Endothelial cell of umbilical vein (primary cell): Measurements from ENCODE around the gene OVCH2. TPM values are rescaled to one million over a fixed set of nuclear protein-coding genes. Genes with fewer than 3 reads are reported as not detected.
"Not testable (repeated sequence)": the region's sequence is repeated elsewhere in the genome, so short reads cannot be mapped to it uniquely, and the experiment has no call there.

Experiments used
- BruUV-seq: library from RNA; stranded (reverse); fragments of 400-500 nt; replicated peaks from 2 replicates; lab custom pipeline; 2021; lab: Mats Ljungman, UMichigan
- CTCF ChIA-PET: fragments of 300-600, 350-600 bp; sonication (Branson Sonifier 250); formaldehyde crosslinking; loops from one replicate; lab custom pipeline; 2021; ENCODE audit warnings: antibody characterized with exemption, inconsistent platforms; lab: Charles Lee
- POLR2A ChIA-PET: fragments of 300-600, 350-600 bp; sonication (Branson Sonifier 250); formaldehyde crosslinking; loops from one replicate; lab custom pipeline; 2021; ENCODE audit warnings: antibody characterized with exemption, inconsistent platforms; lab: Charles Lee
- DNase-seq: peaks from one replicate; pipeline ENCODE4 v3.0.0-alpha.2; 2011; ENCODE audit warnings: low read depth, low spot score
- FAIRE-seq: peaks from 2 replicates; lab custom pipeline; 2011; peaks lifted over from hg19 to GRCh38; lab: Jason Lieb, UNC
- H2AFZ ChIP-seq: 2 replicates; pipeline ENCODE4 v1.6.0; 2012; ENCODE audit warnings: low read depth, low read length, control low read depth, inconsistent platforms
- H3K27ac ChIP-seq: 2 replicates; pipeline ENCODE4 v1.5.1; 2011; ENCODE audit warnings: low read depth, mild to moderate bottlenecking, control low read depth, low read length, moderate library complexity; ENCODE audit not compliant: insufficient read depth
- H3K27me3 ChIP-seq, 2 experiments: 2 replicates each; pipeline versions ENCODE4 v1.6.0 to v1.6.1; 2011; ENCODE audit warnings: low read length in 2 of 2, mixed read lengths in 1 of 2; ENCODE audit not compliant: control insufficient read depth in 2 of 2, insufficient read depth in 2 of 2
- H3K36me3 ChIP-seq, 2 experiments: 2 replicates in 1 of 2; 3 replicates in 1 of 2; pipeline ENCODE4 v1.5.1; 2011; ENCODE audit warnings: low read length in 2 of 2, mild to moderate bottlenecking in 1 of 2, moderate library complexity in 1 of 2; ENCODE audit not compliant: control insufficient read depth in 2 of 2, insufficient read depth in 2 of 2; ENCODE audit errors: extremely low read depth in 1 of 2
- H3K4me1 ChIP-seq: 3 replicates; pipeline ENCODE4 v1.5.1; 2011; ENCODE audit warnings: mild to moderate bottlenecking, low read length; ENCODE audit not compliant: control insufficient read depth, insufficient read depth; ENCODE audit errors: extremely low read depth
- H3K4me2 ChIP-seq: 2 replicates; pipeline ENCODE4 v1.6.1; 2011; ENCODE audit warnings: low read length, control low read depth, mixed read lengths; ENCODE audit not compliant: insufficient read depth
- H3K4me3 ChIP-seq, 3 experiments: fragments of 200-600 bp in 1 of 3; sonication (generic), shearing (Covaris generic) in 1 of 3; replicated peaks in 1 of 3; 2 replicates each; pipeline ENCODE4 v1.5.1; 2011 to 2016; ENCODE audit warnings: control low read depth in 3 of 3, low read length in 3 of 3, mild to moderate bottlenecking in 2 of 3, inconsistent platforms in 1 of 3, low read depth in 1 of 3, moderate library complexity in 1 of 3; ENCODE audit not compliant: insufficient read depth in 1 of 3
- H3K79me2 ChIP-seq: 2 replicates; pipeline ENCODE4 v1.6.0; 2012; ENCODE audit warnings: low read length, inconsistent platforms; ENCODE audit not compliant: control insufficient read depth, insufficient read depth
- H3K9ac ChIP-seq: replicated peaks from 2 replicates; pipeline ENCODE3; 2011; ENCODE audit warnings: low read length, control low read depth; ENCODE audit not compliant: insufficient read depth; ENCODE audit errors: extremely low read depth
- H3K9me1 ChIP-seq: replicated peaks from 3 replicates; pipeline ENCODE4 v1.6.0; 2011; ENCODE audit warnings: mild to moderate bottlenecking, low read length; ENCODE audit not compliant: control insufficient read depth, insufficient read depth; ENCODE audit errors: extremely low read depth
- H3K9me3 ChIP-seq: replicated peaks from 2 replicates; pipeline ENCODE4 v1.5.1; 2012; ENCODE audit warnings: low read length, inconsistent platforms; ENCODE audit not compliant: control insufficient read depth, insufficient read depth
- H4K20me1 ChIP-seq: replicated peaks from 2 replicates; pipeline ENCODE3; 2011; ENCODE audit warnings: mild to moderate bottlenecking, low read length; ENCODE audit not compliant: control insufficient read depth, insufficient read depth; ENCODE audit errors: extremely low read depth
- EZH2 ChIP-seq: IDR thresholded peaks from 2 replicates; pipeline ENCODE4 v1.6.1; 2012; ENCODE audit warnings: borderline replicate concordance, low read depth, mild to moderate bottlenecking, moderate library complexity, low read length, inconsistent platforms; ENCODE audit not compliant: severe bottlenecking
- FOS ChIP-seq: IDR thresholded peaks from 2 replicates; pipeline ENCODE4 v1.6.1; 2011; ENCODE audit warnings: mild to moderate bottlenecking, low read length, moderate library complexity, borderline replicate concordance; ENCODE audit not compliant: insufficient read depth
- GATA2 ChIP-seq: IDR thresholded peaks from 2 replicates; pipeline ENCODE4 v1.7.0; 2011; ENCODE audit warnings: low read depth, mild to moderate bottlenecking, moderate library complexity, mixed read lengths, low read length; ENCODE audit not compliant: insufficient read length, insufficient read depth
- JUN ChIP-seq: IDR thresholded peaks from 2 replicates; pipeline ENCODE4 v1.6.1; 2011; ENCODE audit warnings: borderline replicate concordance, low read depth; ENCODE audit not compliant: insufficient read length, insufficient read depth
- MYC ChIP-seq: IDR thresholded peaks from one replicate; pipeline ENCODE4 v1.6.1; 2011; ENCODE audit warnings: mild to moderate bottlenecking, low read depth, low read length
- POLR2A ChIP-seq: IDR thresholded peaks from 2 replicates; pipeline ENCODE4 v1.6.1; 2012; ENCODE audit warnings: low read depth, mild to moderate bottlenecking, control low read depth, low read length
- POLR2AphosphoS5 ChIP-seq: IDR thresholded peaks from 2 replicates; pipeline ENCODE4 v1.6.1; 2012; ENCODE audit warnings: low read depth, mild to moderate bottlenecking, control low read depth, low read length, moderate library complexity; ENCODE audit not compliant: insufficient read depth
- dilution Hi-C: fragments of 300-500 bp; cut with MboI; formaldehyde crosslinking; loops from one replicate; pipeline ENCODE4 v1.15.0; 2019; ENCODE audit warnings: low sequenced_read_pairs; ENCODE audit not compliant: extremely low pct_ligation_motif_present
- intact Hi-C: fragments of 100-400 bp; cut with micrococcal nuclease; formaldehyde crosslinking; loops from one replicate; pipeline ENCODE4 v1.10.0; 2022
- polyA plus RNA-seq, 4 experiments: library from polyadenylated mRNA; depleted of rRNA in 3 of 4; stranded (reverse) in 3 of 4; unstranded in 1 of 4; fragments of >200 nt; gene quantifications; 2 replicates each; pipeline versions ENCODE4 v1.2.1 to v1.2.3, GENCODE V29; 2011 to 2012; ENCODE audit warnings: missing spikeins in 1 of 4
- total RNA-seq: library from RNA; stranded (reverse); gene quantifications from 2 replicates; pipeline ENCODE4 v1.2.3, GENCODE V29; 2021
- TF ChIP-seq, protein P1 (sequence below): IDR thresholded peaks from 2 replicates; pipeline ENCODE4 v1.6.1; 2011; ENCODE audit not compliant: insufficient read depth, insufficient read length
- TF ChIP-seq, protein P2 (sequence below), 2 donors: IDR thresholded peaks; 1 replicate in 1 of 2; 2 replicates in 1 of 2; pipeline ENCODE4 v1.5.1; 2011; ENCODE audit warnings: low read length in 2 of 2, mild to moderate bottlenecking in 2 of 2, moderate library complexity in 2 of 2, control low read depth in 1 of 2, inconsistent platforms in 1 of 2, low read depth in 1 of 2; ENCODE audit not compliant: insufficient read depth in 1 of 2; ENCODE audit errors: extremely low read depth in 1 of 2

OVCH2 gene
- total and polyA plus RNA-seq, 2 donors (not counting 3 experiments of a cell fraction or from before 2014, with no cell fraction given), result not detected

DNA sequence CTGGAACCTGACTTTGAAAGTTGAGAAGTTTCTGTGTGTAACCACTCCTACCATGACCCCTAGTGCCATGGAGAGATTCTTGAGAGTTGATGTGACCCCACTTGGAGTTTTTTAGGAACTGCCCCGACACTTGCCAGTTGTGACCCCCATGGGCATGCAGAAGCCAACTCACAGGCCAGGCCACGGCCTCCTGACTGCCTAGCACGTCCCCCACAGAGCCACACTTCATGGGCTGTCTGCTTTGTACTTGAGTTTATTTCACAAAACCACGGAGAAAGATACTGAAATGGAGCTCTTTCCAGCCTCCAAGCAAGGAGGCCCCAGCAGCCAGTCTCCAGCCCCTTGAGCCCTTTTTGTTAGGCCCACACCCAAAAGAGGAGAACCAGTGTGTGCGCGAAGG lies 41.4 kb downstream of the OVCH2 start:
- Histone ChIP-seq H3K36me3 (no peaks in the 10 kb centered on the region), H3K9ac (no peak overlapping the region), H3K27ac (no peak overlapping the region), H3K9me3 (no peaks in the 10 kb centered on the region), H3K4me1 (no peaks in the 10 kb centered on the region), H3K4me3 (no peak overlapping the region), H3K79me2 (no peaks in the 10 kb centered on the region), H3K27me3 (no peaks in the 10 kb centered on the region), H3K4me2 (no peak overlapping the region), H4K20me1 (no peaks in the 10 kb centered on the region), H2AFZ (no peak overlapping the region), H3K9me1 (no peaks in the 10 kb centered on the region)
- FAIRE-seq, result no peak
- no TSS peak for BruUV-seq
- ChIA-PET CTCF (interaction anchor here (0.6 to 9.7 kb wide), 18 partner anchors 9 to 313 kb away, joined by 3 to 225 read pairs (median 6); partner anchors contain the start of genes CYB5R2, OLFML1 and PPFIBP2), POLR2A (no interaction called here)
- TF ChIP-seq EZH2, result no peak
- TF ChIP-seq, protein P1, sequence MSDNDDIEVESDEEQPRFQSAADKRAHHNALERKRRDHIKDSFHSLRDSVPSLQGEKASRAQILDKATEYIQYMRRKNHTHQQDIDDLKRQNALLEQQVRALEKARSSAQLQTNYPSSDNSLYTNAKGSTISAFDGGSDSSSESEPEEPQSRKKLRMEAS, result no peak
- TF ChIP-seq FOS, result no peak
- TF ChIP-seq POLR2AphosphoS5, result no peak
- no peak for TF ChIP-seq GATA2
- TF ChIP-seq, protein P2, sequence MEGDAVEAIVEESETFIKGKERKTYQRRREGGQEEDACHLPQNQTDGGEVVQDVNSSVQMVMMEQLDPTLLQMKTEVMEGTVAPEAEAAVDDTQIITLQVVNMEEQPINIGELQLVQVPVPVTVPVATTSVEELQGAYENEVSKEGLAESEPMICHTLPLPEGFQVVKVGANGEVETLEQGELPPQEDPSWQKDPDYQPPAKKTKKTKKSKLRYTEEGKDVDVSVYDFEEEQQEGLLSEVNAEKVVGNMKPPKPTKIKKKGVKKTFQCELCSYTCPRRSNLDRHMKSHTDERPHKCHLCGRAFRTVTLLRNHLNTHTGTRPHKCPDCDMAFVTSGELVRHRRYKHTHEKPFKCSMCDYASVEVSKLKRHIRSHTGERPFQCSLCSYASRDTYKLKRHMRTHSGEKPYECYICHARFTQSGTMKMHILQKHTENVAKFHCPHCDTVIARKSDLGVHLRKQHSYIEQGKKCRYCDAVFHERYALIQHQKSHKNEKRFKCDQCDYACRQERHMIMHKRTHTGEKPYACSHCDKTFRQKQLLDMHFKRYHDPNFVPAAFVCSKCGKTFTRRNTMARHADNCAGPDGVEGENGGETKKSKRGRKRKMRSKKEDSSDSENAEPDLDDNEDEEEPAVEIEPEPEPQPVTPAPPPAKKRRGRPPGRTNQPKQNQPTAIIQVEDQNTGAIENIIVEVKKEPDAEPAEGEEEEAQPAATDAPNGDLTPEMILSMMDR (IDR thresholded peaks at IDR 0.05; ENCODE audit: extremely low read depth in 1 of 2, insufficient read depth in 1 of 2, low read depth in 1 of 2, low read length in 2 of 2), result no peak
- TF ChIP-seq POLR2A, result no peak
- TF ChIP-seq JUN, result no peak
- no peak for TF ChIP-seq MYC
- DNase-seq, result no peak
- dilution Hi-C loops (no loop called here), intact Hi-C loops (loop anchor here (1.0 kb wide), 5 partner anchors 94 to 567 kb away; partner anchors contain the start of gene PPFIBP2)

DNA sequence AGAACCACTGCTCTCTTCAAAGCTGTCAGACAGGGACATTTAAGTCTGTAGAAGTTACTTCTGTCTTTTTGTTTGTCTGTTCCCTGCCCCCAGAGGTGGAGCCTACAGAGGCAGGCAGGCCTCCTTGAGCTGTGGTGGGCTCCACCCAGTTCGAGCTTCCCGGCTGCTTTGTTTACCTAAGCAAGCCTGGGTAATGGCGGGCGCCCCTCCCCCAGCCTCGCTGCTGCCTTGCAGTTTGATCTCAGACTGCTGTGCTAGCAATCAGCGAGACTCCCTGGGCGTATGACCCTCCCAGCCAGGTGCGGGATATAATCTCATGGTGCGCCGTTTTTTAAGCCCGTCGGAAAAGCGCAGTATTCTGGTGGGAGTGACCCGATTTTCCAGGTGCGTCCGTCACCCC lies 42.7 kb downstream of the OVCH2 start:
- H3K9ac ChIP-seq, H3K27me3 ChIP-seq, DNase-seq, intact Hi-C loops, FAIRE-seq, BruUV-seq, H3K27ac ChIP-seq, H3K36me3 ChIP-seq, dilution Hi-C loops, H3K4me1 ChIP-seq, H3K79me2 ChIP-seq, H3K4me3 ChIP-seq, H4K20me1 ChIP-seq, POLR2A ChIA-PET, H2AFZ ChIP-seq, H3K4me2 ChIP-seq, H3K9me1 ChIP-seq, H3K9me3 ChIP-seq: not testable (repeated sequence)
- CTCF ChIA-PET, result interaction anchor here (9.7 kb wide), 1 partner anchor 89 kb away, joined by 225 read pairs; no protein-coding TSS in a partner anchor
